Transverse colon (tissue), 4 donors: ENCODE measurements around the gene ARHGAP24. TPM values are rescaled to one million over a fixed set of nuclear protein-coding genes. Genes with fewer than 3 reads are reported as not detected.

Source experiments
- DNase-seq: peaks from one replicate; pipeline ENCODE4 v3.0.0-alpha.2; 2019
- H3K27ac ChIP-seq, 4 donors: fragments of 200-600 bp; sonication (generic); 2 replicates each; pipeline ENCODE4 v1.5.1; 2016 to 2018; ENCODE audit warnings: inconsistent platforms in 4 of 4
- H3K27me3 ChIP-seq: fragments of 200-600 bp; sonication (generic); 2 replicates; pipeline ENCODE4 v1.5.1; 2017; ENCODE audit warnings: inconsistent platforms
- H3K36me3 ChIP-seq, 4 donors: fragments of 200-600 bp; sonication (generic); 2 replicates each; pipeline ENCODE4 v1.5.1; 2017 to 2019; ENCODE audit warnings: inconsistent platforms in 4 of 4
- H3K4me1 ChIP-seq, 4 donors: fragments of 200-600 bp; sonication (generic); 2 replicates each; pipeline ENCODE4 v1.5.1; 2017 to 2020; ENCODE audit warnings: inconsistent platforms in 4 of 4
- H3K4me3 ChIP-seq, 4 donors: fragments of 200-600 bp; sonication (generic); 1 replicate in 1 of 4; 2 replicates in 3 of 4; pipeline versions ENCODE4 v1.5.1 to v1.6.1; 2017 to 2019; ENCODE audit warnings: inconsistent platforms in 4 of 4
- H3K9me3 ChIP-seq, 2 donors: fragments of 200-600 bp; sonication (generic); 2 replicates each; pipeline ENCODE4 v1.5.1; 2017 to 2019; ENCODE audit warnings: inconsistent platforms in 2 of 2
- CTCF ChIP-seq, 5 experiments: fragments of 200-600 bp in 3 of 5; fragments of 450-650 bp in 2 of 5; sonication (generic) in 3 of 5; IDR thresholded peaks; 1 replicate in 2 of 5; 2 replicates in 3 of 5; pipeline ENCODE4 v1.5.1; 2016 to 2017; ENCODE audit warnings: antibody characterized with exemption in 5 of 5, inconsistent platforms in 3 of 5, mild to moderate bottlenecking in 2 of 5, moderate library complexity in 1 of 5
- EP300 ChIP-seq: sonication (generic); formaldehyde crosslinking; IDR thresholded peaks from one replicate; pipeline ENCODE4 v1.6.1; 2017; ENCODE audit warnings: antibody characterized with exemption, low read depth
- POLR2A ChIP-seq: fragments of 450-650 bp; IDR thresholded peaks from one replicate; pipeline ENCODE4 v1.6.1; 2016; ENCODE audit warnings: antibody characterized with exemption, mild to moderate bottlenecking, moderate library complexity
- POLR2AphosphoS5 ChIP-seq, 3 donors: sonication (generic); formaldehyde crosslinking; IDR thresholded peaks; one replicate each; pipeline ENCODE4 v1.6.1; 2016; ENCODE audit warnings: antibody characterized with exemption in 3 of 3
- WGBS, 2 donors: methylation state at CpG; one replicate each; pipeline ENCODE4 v1.1.5; 2018; ENCODE audit warnings: low coverage in 1 of 2; 5-methylcytosine and 5-hydroxymethylcytosine counted together
- in situ Hi-C, 4 donors: fragments of 200-750 bp; cut with MboI; loops; one replicate each; pipeline versions ENCODE4 v1.15.0 to v1.15.1; 2017; ENCODE audit warnings: low sequenced_read_pairs in 3 of 4, low pct_ligation_motif_present in 1 of 4, low pct_unique_long_range_greater_than_20kb in 1 of 4
- intact Hi-C: fragments of 100-400 bp; cut with DNase I; formaldehyde crosslinking; loops from one replicate; pipeline ENCODE4 v1.15.1; 2023; ENCODE audit warnings: low total_unique reads
- total RNA-seq, 4 donors: library from RNA; depleted of rRNA; stranded (reverse); fragments of >200 nt; gene quantifications; one replicate each; pipeline ENCODE4 v1.1.0, GENCODE V29; 2016

ARHGAP24 gene
- total RNA-seq, 4 donors from 2014 or later, result 4.2 to 32.0 (median 12.6) TPM

- in situ Hi-C loops, result no loop called here
- intact Hi-C loops, result no loop called here
- H3K4me3 ChIP-seq, result no peak overlapping the region
- WGBS, 2 donors, result 60 to 74% methylated on average over 5 of the region's 5 CpGs
- H3K9me3 ChIP-seq, result no peaks in the 10 kb centered on the region
- no peaks in the 10 kb centered on the region for H3K27me3 ChIP-seq
- no peak overlapping the region for H3K27ac ChIP-seq
- H3K4me1 ChIP-seq, result no peaks in the 10 kb centered on the region
- no peaks in the 10 kb centered on the region for H3K36me3 ChIP-seq
- DNase-seq, result no peak
- TF ChIP-seq EP300, result no peak
- TF ChIP-seq CTCF (IDR thresholded peaks at IDR 0.05), result no peak
- no peak for TF ChIP-seq POLR2A
- TF ChIP-seq POLR2AphosphoS5 (IDR thresholded peaks at IDR 0.05), result no peak
Measured at GRCh38 chr4:85430697-85431096, 44.3 kb upstream of the ARHGAP24 start.

- Histone ChIP-seq H3K9me3 (no peaks in the 10 kb centered on the region), H3K27me3 (no peaks in the 10 kb centered on the region), H3K36me3 (no peaks in the 10 kb centered on the region), H3K4me1 (no peaks in the 10 kb centered on the region), H3K27ac (no peak overlapping the region), H3K4me3 (no peak overlapping the region)
- WGBS, 2 donors, result 91 to 95% methylated on average over 2 to 3 of the region's 3 CpGs
- DNase-seq, result no peak
- intact Hi-C loops, result no loop called here
- TF ChIP-seq CTCF (IDR thresholded peaks at IDR 0.05) (no peak), POLR2A (no peak), EP300 (no peak)
- in situ Hi-C loops, result no loop called here
Measured at GRCh38 chr4:85431156-85431555, 43.8 kb upstream of the ARHGAP24 start.

GRCh38 chr4:85431881-85432485, 43.0 kb upstream of the ARHGAP24 start:
- no peaks in the 10 kb centered on the region for H3K4me1 ChIP-seq
- H3K4me3 ChIP-seq, result no peak overlapping the region
- no peaks in the 10 kb centered on the region for H3K36me3 ChIP-seq
- in situ Hi-C loops (no loop called here), intact Hi-C loops (no loop called here)
- DNase-seq, result no peak
- 90 to 94% methylated on average over 1 of the region's 1 CpG for WGBS, 2 donors
- no peaks in the 10 kb centered on the region for H3K27me3 ChIP-seq
- TF ChIP-seq EP300 (no peak), CTCF (IDR thresholded peaks at IDR 0.05) (no peak), POLR2A (no peak), POLR2AphosphoS5 (IDR thresholded peaks at IDR 0.05) (no peak)
- H3K9me3 ChIP-seq, result no peaks in the 10 kb centered on the region
- H3K27ac ChIP-seq, result no peak overlapping the region

GRCh38 chr4:85445050-85445639, 29.8 kb upstream of the ARHGAP24 start:
- Histone ChIP-seq H3K27me3 (no peaks in the 10 kb centered on the region), H3K9me3 (no peaks in the 10 kb centered on the region), H3K27ac (no peak overlapping the region), H3K36me3 (no peaks in the 10 kb centered on the region), H3K4me3 (no peak overlapping the region), H3K4me1 (no peaks in the 10 kb centered on the region)
- no peak for TF ChIP-seq POLR2A
- no peak for TF ChIP-seq CTCF (IDR thresholded peaks at IDR 0.05)
- TF ChIP-seq POLR2AphosphoS5 (IDR thresholded peaks at IDR 0.05), result no peak
- WGBS, 2 donors, result 56 to 77% methylated on average over 1 of the region's 1 CpG
- intact Hi-C loops, result no loop called here
- no peak for DNase-seq
- in situ Hi-C loops, result no loop called here
